Measurements from ENCODE around the gene ADAMTS20. TPM values are rescaled to one million over a fixed set of nuclear protein-coding genes. Genes with fewer than 3 reads are reported as not detected.
"Not testable (repeated sequence)": the region's sequence is repeated elsewhere in the genome, so short reads cannot be mapped to it uniquely, and the experiment has no call there.

The ADAMTS20 gene
- total RNA-seq, 1 experiment from 2014 or later, result not detected

GRCh38 chr12:43347026-43347425, 205.0 kb downstream of the ADAMTS20 start:
- no TSS peak for BruUV-seq (replicated peaks)
- in situ Hi-C loops (cut with HindIII; ENCODE audit: low pct_unique_long_range_greater_than_20kb, low sequenced_read_pairs), result no loop called here
- Histone ChIP-seq H3K36me3 (ENCODE audit: control insufficient read depth, insufficient read depth, low read length) (no peaks in the 10 kb centered on the region), H3K27ac (ENCODE audit: low read length) (no peak overlapping the region), H3K9me3 (ENCODE audit: control insufficient read depth, insufficient read depth, low read depth, low read length) (peaks cover 3% of the 10 kb centered on the region; the same call in 1 of the 2 replicates), H3K4me3 (ENCODE audit: low read depth in 2 of 2, low read length in 2 of 2) (no peak overlapping the region), H3K27me3 (ENCODE audit: control insufficient read depth, insufficient read depth, low read length) (no peaks in the 10 kb centered on the region), H3K4me1 (ENCODE audit: control insufficient read depth, insufficient read depth, low read length) (no peaks in the 10 kb centered on the region)
- POLR2A ChIA-PET, result no interaction called here
- TF ChIP-seq, protein P1, sequence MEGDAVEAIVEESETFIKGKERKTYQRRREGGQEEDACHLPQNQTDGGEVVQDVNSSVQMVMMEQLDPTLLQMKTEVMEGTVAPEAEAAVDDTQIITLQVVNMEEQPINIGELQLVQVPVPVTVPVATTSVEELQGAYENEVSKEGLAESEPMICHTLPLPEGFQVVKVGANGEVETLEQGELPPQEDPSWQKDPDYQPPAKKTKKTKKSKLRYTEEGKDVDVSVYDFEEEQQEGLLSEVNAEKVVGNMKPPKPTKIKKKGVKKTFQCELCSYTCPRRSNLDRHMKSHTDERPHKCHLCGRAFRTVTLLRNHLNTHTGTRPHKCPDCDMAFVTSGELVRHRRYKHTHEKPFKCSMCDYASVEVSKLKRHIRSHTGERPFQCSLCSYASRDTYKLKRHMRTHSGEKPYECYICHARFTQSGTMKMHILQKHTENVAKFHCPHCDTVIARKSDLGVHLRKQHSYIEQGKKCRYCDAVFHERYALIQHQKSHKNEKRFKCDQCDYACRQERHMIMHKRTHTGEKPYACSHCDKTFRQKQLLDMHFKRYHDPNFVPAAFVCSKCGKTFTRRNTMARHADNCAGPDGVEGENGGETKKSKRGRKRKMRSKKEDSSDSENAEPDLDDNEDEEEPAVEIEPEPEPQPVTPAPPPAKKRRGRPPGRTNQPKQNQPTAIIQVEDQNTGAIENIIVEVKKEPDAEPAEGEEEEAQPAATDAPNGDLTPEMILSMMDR (IDR thresholded peaks at IDR 0.05), result no peak
- no peak for TF ChIP-seq TCF7L2 (IDR thresholded peaks at IDR 0.05; ENCODE audit: low read depth, low read length)
- no peak for TF ChIP-seq POLR2AphosphoS5 (IDR thresholded peaks at IDR 0.05; ENCODE audit: low read depth, low read length)
- no peak for TF ChIP-seq REST (IDR thresholded peaks at IDR 0.05; ENCODE audit: insufficient read depth in 1 of 2, low read depth in 2 of 2, low read length in 1 of 2)
- TF ChIP-seq SIN3A (IDR thresholded peaks at IDR 0.05; ENCODE audit: borderline replicate concordance, insufficient read depth, low read depth, low read length), result no peak
- ATAC-seq (no peak), DNase-seq (ENCODE audit: low read depth, low spot score) (no peak)
- intact Hi-C loops (cut with micrococcal nuclease; ENCODE audit: unreplicated experiment), result no loop called here
- CTCF ChIA-PET, result no interaction called here

- TF ChIP-seq SIN3A (IDR thresholded peaks at IDR 0.05; ENCODE audit: borderline replicate concordance, insufficient read depth, low read depth, low read length) (no peak), POLR2AphosphoS5 (IDR thresholded peaks at IDR 0.05; ENCODE audit: low read depth, low read length) (no peak), REST (IDR thresholded peaks at IDR 0.05; ENCODE audit: insufficient read depth in 1 of 2, low read depth in 2 of 2, low read length in 1 of 2) (no peak), TCF7L2 (IDR thresholded peaks at IDR 0.05; ENCODE audit: low read depth, low read length) (no peak)
- TF ChIP-seq, protein P1 (IDR thresholded peaks at IDR 0.05), result no peak
- Histone ChIP-seq H3K36me3 (ENCODE audit: control insufficient read depth, insufficient read depth, low read length) (no peaks in the 10 kb centered on the region), H3K4me3 (ENCODE audit: low read depth in 2 of 2, low read length in 2 of 2) (no peak overlapping the region), H3K27ac (ENCODE audit: low read length) (no peak overlapping the region), H3K9me3 (ENCODE audit: control insufficient read depth, insufficient read depth, low read depth, low read length) (peaks cover 3% of the 10 kb centered on the region; the same call in 1 of the 2 replicates), H3K27me3 (ENCODE audit: control insufficient read depth, insufficient read depth, low read length) (no peaks in the 10 kb centered on the region), H3K4me1 (ENCODE audit: control insufficient read depth, insufficient read depth, low read length) (no peaks in the 10 kb centered on the region)
- ATAC-seq, result no peak
- POLR2A ChIA-PET, result no interaction called here
- in situ Hi-C loops (cut with HindIII; ENCODE audit: low pct_unique_long_range_greater_than_20kb, low sequenced_read_pairs) (no loop called here), intact Hi-C loops (cut with micrococcal nuclease; ENCODE audit: unreplicated experiment) (no loop called here)
- CTCF ChIA-PET, result no interaction called here
- no TSS peak for BruUV-seq (replicated peaks)
- DNase-seq (ENCODE audit: low read depth, low spot score), result no peak
Observed at GRCh38 chr12:43345023-43345422, 207.0 kb downstream of the ADAMTS20 start.

- H3K9me3 ChIP-seq (ENCODE audit: control insufficient read depth, insufficient read depth, low read depth, low read length); CTCF ChIA-PET; H3K27me3 ChIP-seq (ENCODE audit: control insufficient read depth, insufficient read depth, low read length); intact Hi-C loops (cut with micrococcal nuclease; ENCODE audit: unreplicated experiment); H3K27ac ChIP-seq (ENCODE audit: low read length); BruUV-seq (replicated peaks); POLR2A ChIA-PET; H3K4me3 ChIP-seq (ENCODE audit: low read depth in 2 of 2, low read length in 2 of 2); DNase-seq (ENCODE audit: low read depth, low spot score); H3K36me3 ChIP-seq (ENCODE audit: control insufficient read depth, insufficient read depth, low read length); in situ Hi-C loops (cut with HindIII; ENCODE audit: low pct_unique_long_range_greater_than_20kb, low sequenced_read_pairs); ATAC-seq: not testable (repeated sequence)
- peaks cover 16% of the 10 kb centered on the region for H3K4me1 ChIP-seq (ENCODE audit: control insufficient read depth, insufficient read depth, low read length)
Observed at GRCh38 chr12:43341785-43342313, 210.2 kb downstream of the ADAMTS20 start.
